HepG2 (cell line): ENCODE measurements around the gene CNGA3. TPM values are rescaled to one million over a fixed set of nuclear protein-coding genes. Genes with fewer than 3 reads are reported as not detected.

Experiments used
- ATAC-seq: fragments of 200-7000 bp; cut with Tn5 transposase; 3 replicates; pipeline ENCODE4 v1.9.1; 2020; ENCODE audit warnings: mild to moderate bottlenecking, moderate library complexity
- BruUV-seq: library from RNA; stranded (reverse); fragments of 400-500 nt; replicated peaks from 2 replicates; lab custom pipeline; 2021; lab: Mats Ljungman, UMichigan
- CTCF ChIA-PET: fragments of 300-600 bp; formaldehyde crosslinking; extraction: SDS; loops from one replicate; lab custom pipeline; 2021; ENCODE audit warnings: low total read pairs, inconsistent platforms, low intra/inter-chr PET ratio; lab: Yijun Ruan, JAX
- POLR2A ChIA-PET: fragments of 350-600 bp; sonication (Branson Sonifier 250); formaldehyde crosslinking; loops from one replicate; lab custom pipeline; 2020; ENCODE audit warnings: antibody characterized with exemption, inconsistent platforms; lab: Yijun Ruan, JAX
- DNase-seq: peaks from one replicate; pipeline ENCODE4 v3.0.0-alpha.2; 2015; ENCODE audit warnings: low spot score
- FAIRE-seq: peaks from 3 replicates; lab custom pipeline; 2011; peaks lifted over from hg19 to GRCh38; lab: Jason Lieb, UNC
- H2AFZ ChIP-seq: one replicate; pipeline ENCODE4 v1.6.1; 2011; ENCODE audit warnings: low read length, inconsistent platforms
- H3K27ac ChIP-seq: fragments of 300-600 bp; 3 replicates; pipeline ENCODE4 v1.8.0; 2011; ENCODE audit warnings: mixed run types, mild to moderate bottlenecking, mixed read lengths, low read length, inconsistent platforms; ENCODE audit not compliant: insufficient read depth; ENCODE audit errors: extremely low read length
- H3K27me3 ChIP-seq, 2 experiments: fragments of 200-600 bp in 1 of 2; 2 replicates in 1 of 2; 3 replicates in 1 of 2; pipeline versions ENCODE4 v1.6.0 to v1.8.0; 2011; ENCODE audit warnings: low read length in 2 of 2, mild to moderate bottlenecking in 2 of 2, moderate library complexity in 2 of 2, inconsistent platforms in 1 of 2; ENCODE audit not compliant: insufficient read depth in 2 of 2, control insufficient read depth in 1 of 2
- H3K36me3 ChIP-seq, 2 experiments: fragments of 200-600 bp in 1 of 2; replicated peaks in 1 of 2; 2 replicates in 1 of 2; 3 replicates in 1 of 2; pipeline versions ENCODE4 v1.5.1 to v1.8.0; 2011; ENCODE audit warnings: low read length in 2 of 2, inconsistent platforms in 1 of 2; ENCODE audit not compliant: insufficient read depth in 2 of 2, control insufficient read depth in 1 of 2
- H3K4me1 ChIP-seq: 2 replicates; pipeline ENCODE4 v1.5.1; 2012; ENCODE audit warnings: low read length, inconsistent platforms; ENCODE audit not compliant: insufficient read depth
- H3K4me2 ChIP-seq: 2 replicates; pipeline ENCODE4 v1.6.0; 2011; ENCODE audit warnings: low read depth, low read length, inconsistent platforms
- H3K4me3 ChIP-seq, 3 experiments: fragments of 200-600 bp in 1 of 3; sonication (generic), shearing (Covaris generic) in 1 of 3; replicated peaks in 1 of 3; 2 replicates each; pipeline ENCODE4 v1.5.1; 2011 to 2016; ENCODE audit warnings: low read length in 3 of 3, inconsistent platforms in 2 of 3, low read depth in 2 of 3, mild to moderate bottlenecking in 2 of 3, control low read depth in 1 of 3, mixed read lengths in 1 of 3; ENCODE audit not compliant: insufficient read depth in 1 of 3
- H3K79me2 ChIP-seq: one replicate; pipeline ENCODE4 v1.6.1; 2011; ENCODE audit warnings: low read length, inconsistent platforms; ENCODE audit not compliant: insufficient read depth
- H3K9ac ChIP-seq: 2 replicates; pipeline ENCODE4 v1.6.0; 2011; ENCODE audit warnings: mild to moderate bottlenecking, low read depth, low read length, inconsistent platforms; ENCODE audit not compliant: insufficient read depth
- H3K9me3 ChIP-seq: 2 replicates; pipeline ENCODE4 v1.5.1; 2012; ENCODE audit warnings: mild to moderate bottlenecking, low read length
- H4K20me1 ChIP-seq: 2 replicates; pipeline ENCODE4 v1.6.0; 2011; ENCODE audit warnings: inconsistent platforms, mild to moderate bottlenecking, low read length, moderate library complexity; ENCODE audit not compliant: insufficient read depth
- CEBPG ChIP-seq: IDR thresholded peaks from 2 replicates; pipeline ENCODE4 v1.6.1; 2016
- CREBL2 ChIP-seq: sonication (generic); formaldehyde crosslinking; IDR thresholded peaks from 2 replicates; pipeline ENCODE4 v1.8.1; 2023; ENCODE audit warnings: missing genetic modification reagents, mild to moderate bottlenecking, borderline replicate concordance
- HHEX ChIP-seq: IDR thresholded peaks from 2 replicates; pipeline ENCODE4 v1.6.1; 2016; ENCODE audit warnings: control low read depth
- IRF1 ChIP-seq: sonication (generic); formaldehyde crosslinking; IDR thresholded peaks from 2 replicates; pipeline ENCODE4 v1.4.0; 2020; ENCODE audit warnings: low read depth, mild to moderate bottlenecking, missing genetic modification reagents
- PAF1 ChIP-seq: IDR thresholded peaks from 2 replicates; pipeline ENCODE4 v1.6.1; 2016; ENCODE audit warnings: missing genetic modification reagents, missing compliant biosample characterization
- PPARG ChIP-seq: conservative IDR thresholded peaks from 2 replicates; pipeline ENCODE4 v1.6.1; 2016; ENCODE audit warnings: missing biosample characterization, missing genetic modification reagents
- XRCC5 ChIP-seq: fragments of 200-400 bp; formaldehyde crosslinking; optimal IDR thresholded peaks from 2 replicates; pipeline ENCODE3; 2017; ENCODE audit warnings: mild to moderate bottlenecking, low read length
- ZEB1 ChIP-seq: IDR thresholded peaks from 2 replicates; pipeline ENCODE4 v1.6.1; 2012; ENCODE audit warnings: mild to moderate bottlenecking, low read depth, inconsistent platforms; ENCODE audit not compliant: insufficient replicate concordance
- ZNF143 ChIP-seq: sonication (generic); formaldehyde crosslinking; IDR thresholded peaks from 2 replicates; pipeline ENCODE4 v1.4.0; 2020; ENCODE audit warnings: missing genetic modification reagents
- ZNF460 ChIP-seq: sonication (generic); formaldehyde crosslinking; IDR thresholded peaks from 2 replicates; pipeline ENCODE4 v1.5.1; 2020; ENCODE audit warnings: missing genetic modification reagents, mild to moderate bottlenecking, borderline replicate concordance
- ZNF543 ChIP-seq: sonication (generic); formaldehyde crosslinking; IDR thresholded peaks from 2 replicates; pipeline ENCODE4 v1.4.0; 2020; ENCODE audit warnings: mild to moderate bottlenecking, missing genetic modification reagents
- ZNF547 ChIP-seq: sonication (generic); formaldehyde crosslinking; IDR thresholded peaks from 2 replicates; pipeline ENCODE4 v1.5.1; 2020; ENCODE audit warnings: mild to moderate bottlenecking, missing genetic modification reagents
- ZNF772 ChIP-seq: sonication (generic); formaldehyde crosslinking; IDR thresholded peaks from 2 replicates; pipeline ENCODE4 v1.5.0; 2020; ENCODE audit warnings: mild to moderate bottlenecking, missing genetic modification reagents
- ZSCAN30 ChIP-seq: sonication (generic); formaldehyde crosslinking; IDR thresholded peaks from 2 replicates; pipeline ENCODE4 v1.5.0; 2020; ENCODE audit warnings: mild to moderate bottlenecking, missing genetic modification reagents
- WGBS: methylation state at CpG from one replicate; pipeline ENCODE4 v1.1.6; 2017; ENCODE audit warnings: low lambda C conversion rate; 5-methylcytosine and 5-hydroxymethylcytosine counted together
- in situ Hi-C: cut with HindIII; loops from 2 replicates; pipeline ENCODE4 v1.10.0; 2017; ENCODE audit warnings: low pct_unique_long_range_greater_than_20kb; ENCODE audit not compliant: extremely low pct_ligation_motif_present
- intact Hi-C: fragments of 100-400 bp; cut with micrococcal nuclease; formaldehyde crosslinking; loops from one replicate; pipeline ENCODE4 v1.10.0; 2022; ENCODE audit not compliant: unreplicated experiment
- polyA plus RNA-seq, 8 experiments: library from polyadenylated mRNA; depleted of rRNA in 3 of 8; stranded (reverse) in 7 of 8; unstranded in 1 of 8; fragments of >200 nt; fragmentation: Illumina TruSeq in 4 of 8; extraction: Trizol in 4 of 8; gene quantifications; 2 replicates each; pipeline versions ENCODE4 v1.2.1 to v1.2.3, GENCODE V29; 2011 to 2016; ENCODE audit warnings: low read depth in 4 of 8, missing spikeins in 1 of 8, mixed read lengths in 1 of 8; ENCODE audit not compliant: insufficient read depth in 1 of 8
- total RNA-seq, 5 experiments: library from RNA; depleted of rRNA; stranded (reverse); fragments of >200 nt; fragmentation: Illumina TruSeq; extraction: Trizol; gene quantifications; 2 replicates each; pipeline ENCODE4 v1.2.3, GENCODE V29; 2016; ENCODE audit warnings: low read depth in 1 of 5

Gene CNGA3
- total and polyA plus RNA-seq, 2 of the 13 experiments (the other 11 are each of a cell fraction or from before 2014, with no cell fraction given) = not detected

GRCh38 chr2:98396745-98397355 lies 50.6 kb downstream of the CNGA3 start:
- WGBS = 31% methylated on average over 23 of the region's 23 CpGs
- no peak for FAIRE-seq
- H3K4me2 ChIP-seq = no peak overlapping the region
- ChIA-PET CTCF (no interaction called here), POLR2A (no interaction called here)
- H3K79me2 ChIP-seq = no peaks in the 10 kb centered on the region
- no TSS peak for BruUV-seq
- no peaks in the 10 kb centered on the region for H3K36me3 ChIP-seq
- TF ChIP-seq ZNF772 (no peak), HHEX (CRISPR knock-in tag) (no peak), PPARG (CRISPR knock-in tag) (no peak), ZSCAN30 (CRISPR knock-in tag) (no peak), CREBL2 (CRISPR knock-in tag) (no peak), CEBPG (CRISPR knock-in tag) (no peak), ZNF543 (CRISPR knock-in tag) (no peak), ZNF547 (CRISPR knock-in tag) (no peak), ZNF143 (CRISPR knock-in tag) (no peak), XRCC5 (no peak), IRF1 (CRISPR knock-in tag) (no peak), PAF1 (CRISPR knock-in tag) (no peak), ZNF460 (CRISPR knock-in tag) (no peak), ZEB1 (no peak)
- no peaks in the 10 kb centered on the region for H3K9me3 ChIP-seq
- H3K27me3 ChIP-seq = peaks cover 0 to 27% of the 10 kb centered on the region in 2 experiments; a peak in 3 of 5 replicates
- H3K9ac ChIP-seq = no peak overlapping the region
- intact Hi-C loops (no loop called here), in situ Hi-C loops (no loop called here)
- no peak for ATAC-seq
- no peaks in the 10 kb centered on the region for H3K4me1 ChIP-seq
- H4K20me1 ChIP-seq = no peaks in the 10 kb centered on the region
- no peak overlapping the region for H3K27ac ChIP-seq
- no peak overlapping the region for H3K4me3 ChIP-seq
- no peak for DNase-seq
- H2AFZ ChIP-seq = no peak overlapping the region
